Germinal center (tissue), 1 donor: ENCODE results near the gene WDPCP.
"Not testable (repeated sequence)": the region's sequence is repeated elsewhere in the genome, so short reads cannot be mapped to it uniquely, and the experiment has no call there.

ENCODE experiments used
- DNase-seq: peaks from one replicate; pipeline ENCODE4 v3.0.0; 2012; ENCODE audit warnings: mixed read lengths, low spot score

Gene WDPCP

GRCh38 chr2:63446658-63447057, 141.6 kb downstream of the WDPCP start:
- DNase-seq, result no peak

GRCh38 chr2:63444565-63445288, 143.6 kb downstream of the WDPCP start:
- DNase-seq, result no peak

GRCh38 chr2:63440612-63441011, 147.7 kb downstream of the WDPCP start:
- DNase-seq, result no peak

- no peak for DNase-seq
These were observed 150.1 kb downstream of the WDPCP start for GRCh38 chr2:63438181-63438580.

GRCh38 chr2:63436488-63436887, 151.8 kb downstream of the WDPCP start:
- DNase-seq, result no peak

- DNase-seq, result no peak
These were observed 153.2 kb downstream of the WDPCP start for GRCh38 chr2:63435070-63435469.

GRCh38 chr2:63434024-63435001, 154.0 kb downstream of the WDPCP start:
- DNase-seq, result no peak

- DNase-seq, result no peak
These were observed 155.9 kb downstream of the WDPCP start for GRCh38 chr2:63432373-63432772.

GRCh38 chr2:63425606-63426005, 162.7 kb downstream of the WDPCP start:
- no peak for DNase-seq

- no peak for DNase-seq
These were observed 163.2 kb downstream of the WDPCP start for GRCh38 chr2:63425079-63425416.

GRCh38 chr2:63424329-63425078, 163.8 kb downstream of the WDPCP start:
- DNase-seq, result peak; percentile 54

- DNase-seq, result no peak
These were observed 165.7 kb downstream of the WDPCP start for GRCh38 chr2:63422556-63422955.

- DNase-seq, result no peak
These were observed 179.7 kb downstream of the WDPCP start for GRCh38 chr2:63408530-63408929.

GRCh38 chr2:63406641-63407040, 181.6 kb downstream of the WDPCP start:
- DNase-seq, result no peak

- no peak for DNase-seq
These were observed 184.5 kb downstream of the WDPCP start for GRCh38 chr2:63403820-63404219.

- DNase-seq, result not testable (repeated sequence)
These were observed 185.4 kb downstream of the WDPCP start for GRCh38 chr2:63402889-63403288.

GRCh38 chr2:63399156-63399555, 189.1 kb downstream of the WDPCP start:
- no peak for DNase-seq

- DNase-seq, result no peak
These were observed 208.8 kb downstream of the WDPCP start for GRCh38 chr2:63379451-63379850.

GRCh38 chr2:63378589-63378988, 209.7 kb downstream of the WDPCP start:
- DNase-seq, result no peak

- DNase-seq, result no peak
These were observed 213.9 kb downstream of the WDPCP start for GRCh38 chr2:63374341-63374740.

- DNase-seq, result no peak
These were observed 215.7 kb downstream of the WDPCP start for GRCh38 chr2:63372549-63372948.

GRCh38 chr2:63369146-63369545, 219.1 kb downstream of the WDPCP start:
- DNase-seq, result no peak

- no peak for DNase-seq
These were observed 223.4 kb downstream of the WDPCP start for GRCh38 chr2:63364866-63365265.
